ENCODE measurements around the gene KCNQ1. TPM values are rescaled to one million over a fixed set of nuclear protein-coding genes. Genes with fewer than 3 reads are reported as not detected.
A peak's percentile ranks its signal among the peaks of the same experiment; 100 is the strongest.

The KCNQ1 gene
- total and polyA plus RNA-seq, 2 of the 13 experiments (the other 11 are each of a cell fraction or from before 2014, with no cell fraction given): 0.02 to 0.08 TPM

GRCh38 chr11:2662430-2663299, 217.9 kb downstream of the KCNQ1 start (continued):
- TF ChIP-seq REPIN1 (CRISPR knock-in tag; IDR thresholded peaks at IDR 0.05; ENCODE audit: borderline replicate concordance, low read depth) (no peak), PHF21A (CRISPR knock-in tag; IDR thresholded peaks at IDR 0.05) (no peak), RBM22 (optimal IDR thresholded peaks at IDR 0.05; ENCODE audit: low read length) (peak; percentile 67), CSRNP2 (CRISPR knock-in tag; conservative IDR thresholded peaks at IDR 0.05; ENCODE audit: low read depth) (no peak), ZIK1 (CRISPR knock-in tag; IDR thresholded peaks at IDR 0.05; ENCODE audit: borderline replicate concordance, low read depth) (no peak), ZNF564 (CRISPR knock-in tag; IDR thresholded peaks at IDR 0.05) (0 out of 2 replicates have a peak, but pooled peaks have one; percentile 17), NFE2 (CRISPR knock-in tag; IDR thresholded peaks at IDR 0.05) (no peak), ZNF543 (CRISPR knock-in tag; IDR thresholded peaks at IDR 0.05) (no peak), SOX6 (IDR thresholded peaks at IDR 0.05) (no peak), SOX6 (CRISPR knock-in tag; IDR thresholded peaks at IDR 0.05) (peak; percentile 12; the same call in 1 of the 2 replicates), FIP1L1 (IDR thresholded peaks at IDR 0.05; ENCODE audit: borderline replicate concordance, insufficient read depth, low read depth, low read length) (no peak), NR2F6 (IDR thresholded peaks at IDR 0.05) (peak; percentile 31; the same call in 1 of the 2 replicates), NR2F6 (CRISPR knock-in tag; IDR thresholded peaks at IDR 0.05) (no peak), ZBTB33 (CRISPR knock-in tag; IDR thresholded peaks at IDR 0.05) (peak; percentile 85), TOE1 (CRISPR knock-in tag; IDR thresholded peaks at IDR 0.05) (no peak), CAMTA2 (CRISPR knock-in tag; IDR thresholded peaks at IDR 0.05; ENCODE audit: borderline replicate concordance) (no peak), HNRNPL (IDR thresholded peaks at IDR 0.05; ENCODE audit: low read depth, low read length) (peak; percentile 69; the same call in 1 of the 2 replicates), NR2F2 (IDR thresholded peaks at IDR 0.05; ENCODE audit: borderline replicate concordance, low read depth) (no peak; the same call in 1 of the 2 replicates), ZFYVE20 (CRISPR knock-in tag; IDR thresholded peaks at IDR 0.05; ENCODE audit: borderline replicate concordance, low read depth) (no peak), THYN1 (CRISPR knock-in tag; IDR thresholded peaks at IDR 0.05; ENCODE audit: borderline replicate concordance, low read depth) (no peak), FLYWCH1 (CRISPR knock-in tag; IDR thresholded peaks at IDR 0.05) (no peak), THAP9 (CRISPR knock-in tag; IDR thresholded peaks at IDR 0.05; ENCODE audit: borderline replicate concordance) (no peak), DR1 (CRISPR knock-in tag; IDR thresholded peaks at IDR 0.05) (0 out of 2 replicates have a peak, but pooled peaks have one; percentile 27), XRCC5 (optimal IDR thresholded peaks at IDR 0.05; ENCODE audit: low read length) (peak; percentile 33)

Data from HepG2 (cell line).